22Rv1 (cell line): ENCODE data around the gene PPP1R7.

Source experiments
- CTCF ChIP-seq: fragments of 450-650 bp; IDR thresholded peaks from 2 replicates; pipeline ENCODE4 v1.5.1; 2017; ENCODE audit warnings: mild to moderate bottlenecking
- ZFX ChIP-seq: fragments of 450-650 bp; IDR thresholded peaks from 2 replicates; pipeline ENCODE4 v1.6.1; 2017; ENCODE audit warnings: antibody characterized with exemption, borderline replicate concordance

- TF ChIP-seq CTCF (no peak), ZFX (no peak)
Measured at GRCh38 chr2:241202681-241203080, 52.4 kb downstream of the PPP1R7 start.
